ENCODE data around the gene ZCCHC24. TPM values are rescaled to one million over a fixed set of nuclear protein-coding genes. Genes with fewer than 3 reads are reported as not detected.

Gene ZCCHC24
- total RNA-seq, 1 experiment from 2014 or later = 6.0 TPM

GRCh38 chr10:79435271-79436065 is 10.0 kb downstream of the ZCCHC24 start:
- H3K9me2 ChIP-seq (ENCODE audit: insufficient read depth) = no peaks in the 10 kb centered on the region
- peaks cover 59% of the 10 kb centered on the region for H3K4me1 ChIP-seq (replicated peaks; ENCODE audit: insufficient read depth)
- H3K4me2 ChIP-seq = peak overlapping the region; percentile 72
- BruUV-seq (replicated peaks) = no TSS peak
- peaks cover 23% of the 10 kb centered on the region; the same call in 1 of the 2 replicates for H3K79me2 ChIP-seq (ENCODE audit: low read depth)
- no peaks in the 10 kb centered on the region for H4K20me1 ChIP-seq (ENCODE audit: insufficient read depth)
- no peaks in the 10 kb centered on the region for H3K36me3 ChIP-seq (ENCODE audit: low read depth)
- peaks cover 18% of the 10 kb centered on the region for H3F3A ChIP-seq (ENCODE audit: insufficient read depth, low read depth)
- H3K4me3 ChIP-seq = peak overlapping the region; percentile 43; the same call in 1 of the 2 replicates
- H3K9me3 ChIP-seq (ENCODE audit: insufficient read depth, low read depth) = no peaks in the 10 kb centered on the region
- TF ChIP-seq CTCF (conservative IDR thresholded peaks at IDR 0.05) (no peak), EZH2 (IDR thresholded peaks at IDR 0.05; ENCODE audit: low read depth) (no peak)
- POLR2A ChIA-PET (ENCODE audit: unreplicated experiment) = no interaction called here
- peak overlapping the region; percentile 93 for H3K27ac ChIP-seq
- intact Hi-C loops (cut with micrococcal nuclease; ENCODE audit: unreplicated experiment) = loop anchor here (2.0 kb wide), 1 partner anchor 61 kb away; no protein-coding TSS in a partner anchor
- CTCF ChIA-PET = interaction anchor here (0.7 to 1.2 kb wide), 2 partner anchors 61 to 471 kb away, joined by 3 read pairs; no protein-coding TSS in a partner anchor
- H2AFZ ChIP-seq = peak overlapping the region; percentile 69
- H3K27me3 ChIP-seq (ENCODE audit: insufficient read depth, low read depth) = no peaks in the 10 kb centered on the region
- DNase-seq = peak; percentile 50 to 60

GRCh38 chr10:79434821-79435251 is 10.6 kb downstream of the ZCCHC24 start:
- CTCF ChIA-PET = interaction anchor here (0.6 to 1.2 kb wide), 3 partner anchors 61 to 471 kb away, joined by 3 to 4 read pairs (median 3); no protein-coding TSS in a partner anchor
- Histone ChIP-seq H3K9me3 (ENCODE audit: insufficient read depth, low read depth) (no peaks in the 10 kb centered on the region), H3K4me1 (replicated peaks; ENCODE audit: insufficient read depth) (peaks cover 53% of the 10 kb centered on the region), H3K4me3 (peak overlapping the region; percentile 43; the same call in 1 of the 2 replicates), H3K9me2 (ENCODE audit: insufficient read depth) (no peaks in the 10 kb centered on the region), H3K27ac (peak overlapping the region; percentile 93), H4K20me1 (ENCODE audit: insufficient read depth) (no peaks in the 10 kb centered on the region), H3K4me2 (peak overlapping the region; percentile 72), H3K36me3 (ENCODE audit: low read depth) (no peaks in the 10 kb centered on the region), H3K27me3 (ENCODE audit: insufficient read depth, low read depth) (no peaks in the 10 kb centered on the region), H3F3A (ENCODE audit: insufficient read depth, low read depth) (peaks cover 18% of the 10 kb centered on the region), H3K79me2 (ENCODE audit: low read depth) (peaks cover 23% of the 10 kb centered on the region; the same call in 1 of the 2 replicates), H2AFZ (peak overlapping the region; percentile 26)
- intact Hi-C loops (cut with micrococcal nuclease; ENCODE audit: unreplicated experiment) = loop anchor here (2.0 kb wide), 1 partner anchor 60 kb away; no protein-coding TSS in a partner anchor
- TF ChIP-seq EZH2 (IDR thresholded peaks at IDR 0.05; ENCODE audit: low read depth) (no peak), CTCF (conservative IDR thresholded peaks at IDR 0.05) (no peak)
- POLR2A ChIA-PET (ENCODE audit: unreplicated experiment) = interaction anchor here (0.7 kb wide), 1 partner anchor 9 kb away, joined by 3 read pairs; no protein-coding TSS in a partner anchor
- peak; percentile 69 to 74 for DNase-seq
- no TSS peak for BruUV-seq (replicated peaks)

GRCh38 chr10:79434223-79434687 is 11.2 kb downstream of the ZCCHC24 start:
- no peaks in the 10 kb centered on the region for H3K9me2 ChIP-seq (ENCODE audit: insufficient read depth)
- POLR2A ChIA-PET (ENCODE audit: unreplicated experiment) = interaction anchor here (0.7 kb wide), 1 partner anchor 9 kb away, joined by 3 read pairs; no protein-coding TSS in a partner anchor
- no peaks in the 10 kb centered on the region for H3K9me3 ChIP-seq (ENCODE audit: insufficient read depth, low read depth)
- peak overlapping the region; percentile 43; the same call in 1 of the 2 replicates for H3K4me3 ChIP-seq
- H3K79me2 ChIP-seq (ENCODE audit: low read depth) = peaks cover 23% of the 10 kb centered on the region; the same call in 1 of the 2 replicates
- peak overlapping the region; percentile 93 for H3K27ac ChIP-seq
- TF ChIP-seq CTCF (conservative IDR thresholded peaks at IDR 0.05) (no peak), EZH2 (IDR thresholded peaks at IDR 0.05; ENCODE audit: low read depth) (no peak)
- H3K36me3 ChIP-seq (ENCODE audit: low read depth) = no peaks in the 10 kb centered on the region
- H3K27me3 ChIP-seq (ENCODE audit: insufficient read depth, low read depth) = no peaks in the 10 kb centered on the region
- H4K20me1 ChIP-seq (ENCODE audit: insufficient read depth) = no peaks in the 10 kb centered on the region
- BruUV-seq (replicated peaks) = no TSS peak
- CTCF ChIA-PET = interaction anchor here (0.6 kb wide), 1 partner anchor 76 kb away, joined by 4 read pairs; no protein-coding TSS in a partner anchor
- intact Hi-C loops (cut with micrococcal nuclease; ENCODE audit: unreplicated experiment) = loop anchor here (2.0 kb wide), 1 partner anchor 59 kb away; no protein-coding TSS in a partner anchor
- peaks cover 53% of the 10 kb centered on the region for H3K4me1 ChIP-seq (replicated peaks; ENCODE audit: insufficient read depth)
- DNase-seq = peak in 1 of 2 experiments; percentile 49
- peak overlapping the region; percentile 26; the same call in 1 of the 2 replicates for H2AFZ ChIP-seq
- peaks cover 18% of the 10 kb centered on the region for H3F3A ChIP-seq (ENCODE audit: insufficient read depth, low read depth)
- peak overlapping the region; percentile 72 for H3K4me2 ChIP-seq

Data from PC-9 (cell line).